ENCODE data around the gene LPP.
A peak's percentile ranks its signal among the peaks of the same experiment; 100 is the strongest.

LPP gene

DNA sequence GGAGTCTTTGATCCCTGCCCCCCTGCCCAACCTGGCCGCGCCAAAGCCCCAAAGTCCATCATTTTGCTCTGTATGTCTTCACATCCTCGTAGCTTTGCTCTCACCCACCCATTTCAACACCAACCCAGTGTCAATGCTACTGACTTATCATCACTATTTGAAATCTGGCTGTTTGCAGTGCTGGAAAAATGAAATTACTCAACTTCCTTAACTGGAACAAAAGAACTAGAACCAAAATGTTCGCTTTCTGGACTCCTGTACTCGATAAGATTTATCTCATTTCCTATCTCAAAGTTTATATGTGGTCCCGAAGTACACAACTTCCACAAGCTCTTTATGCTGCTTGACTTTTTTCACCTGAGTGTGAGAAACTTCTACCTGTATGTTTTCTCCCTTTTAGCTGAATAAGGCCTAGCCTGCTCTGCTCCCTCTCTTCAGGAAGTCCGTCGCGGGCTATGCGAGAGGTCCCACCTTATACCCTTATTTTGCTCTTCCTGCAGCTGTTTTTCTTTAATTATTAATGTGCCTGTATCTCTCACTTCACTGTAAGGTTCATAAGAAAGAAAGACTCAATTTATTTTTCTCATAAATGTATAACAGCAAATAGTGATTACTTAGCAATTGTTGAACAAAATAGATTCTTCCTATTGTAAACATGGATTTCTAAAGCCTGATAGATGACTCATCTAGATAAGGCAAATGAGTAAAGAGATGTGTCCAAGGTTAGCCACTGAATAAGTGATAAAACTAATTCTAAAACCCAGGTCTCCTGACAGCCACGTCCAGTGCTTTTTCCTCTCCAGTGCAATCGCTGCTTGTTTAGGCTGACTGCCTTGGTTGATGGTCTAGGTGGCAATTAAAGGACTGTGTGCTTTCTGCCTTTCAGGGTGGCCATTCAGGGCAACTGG is 553.7 kb downstream of the LPP start:
- no peak for DNase-seq (ENCODE audit: low read depth)

DNA sequence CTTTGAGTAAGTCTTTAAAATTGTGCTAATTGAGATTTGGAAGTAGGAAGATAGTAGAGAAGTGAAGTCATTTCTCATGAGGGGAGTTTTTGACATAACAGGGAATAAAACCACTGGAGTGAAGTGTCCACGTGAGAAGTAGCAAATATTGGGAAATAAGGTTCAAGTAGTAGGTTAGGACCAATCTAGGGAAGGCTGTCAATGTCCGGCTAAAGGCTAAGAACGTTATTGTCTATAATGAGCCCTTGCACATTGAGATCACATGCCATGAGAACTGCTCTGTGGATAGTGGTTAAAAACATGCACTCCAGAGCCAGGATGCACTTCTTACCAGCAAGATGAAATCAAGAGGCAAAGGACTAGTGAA is 557.9 kb downstream of the LPP start:
- DNase-seq (ENCODE audit: low read depth) = no peak

GRCh38 chr3:188712248-188712924 is 558.4 kb downstream of the LPP start:
- DNase-seq (ENCODE audit: low read depth) = no peak

DNA sequence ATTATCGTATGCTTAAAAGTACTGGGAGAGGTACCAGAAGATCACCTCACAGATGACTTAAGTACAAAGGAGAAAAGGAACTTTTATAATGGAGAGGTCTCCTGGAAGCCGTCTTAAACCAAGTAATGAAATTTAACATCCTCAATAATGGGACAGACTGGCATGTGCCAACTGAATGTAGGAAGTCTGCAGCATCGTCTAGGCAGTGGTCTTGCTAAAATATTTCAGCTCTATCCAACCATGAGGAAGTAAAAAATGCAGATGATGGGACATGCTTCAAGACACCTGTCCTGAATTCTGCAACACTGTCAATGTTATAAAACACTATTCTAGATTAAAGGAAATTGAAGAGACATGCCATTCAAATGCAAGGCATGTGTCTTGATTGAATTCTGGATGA is 559.0 kb downstream of the LPP start:
- DNase-seq (ENCODE audit: low read depth) = no peak

- no peak for DNase-seq (ENCODE audit: low read depth)
These were observed 565.6 kb downstream of the LPP start for GRCh38 chr3:188719545-188719944.

GRCh38 chr3:188720215-188720614 is 566.3 kb downstream of the LPP start:
- DNase-seq (ENCODE audit: low read depth) = no peak

DNA sequence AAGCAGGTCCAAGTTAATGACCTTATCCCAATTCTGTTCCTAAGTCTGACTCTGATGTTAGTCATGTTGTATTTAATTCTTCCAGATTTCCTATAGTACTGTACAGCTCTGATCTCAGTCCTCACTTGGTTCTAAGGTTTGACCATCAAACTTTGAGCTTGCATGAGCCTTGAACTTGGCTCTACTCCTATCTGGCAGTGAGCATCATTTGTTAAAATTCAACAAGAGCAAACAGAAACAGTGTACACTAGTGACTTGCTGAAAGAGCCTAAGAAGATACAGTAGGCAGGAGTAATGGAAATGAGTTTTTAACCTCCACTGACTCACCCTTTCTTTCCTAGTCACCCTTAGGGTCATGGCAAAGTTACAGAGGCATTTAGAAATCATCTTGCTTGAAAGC is 566.7 kb downstream of the LPP start:
- DNase-seq (ENCODE audit: low read depth) = peak; percentile 15

- no peak for DNase-seq (ENCODE audit: low read depth)
These were observed 567.4 kb downstream of the LPP start for GRCh38 chr3:188721312-188721711.

DNA sequence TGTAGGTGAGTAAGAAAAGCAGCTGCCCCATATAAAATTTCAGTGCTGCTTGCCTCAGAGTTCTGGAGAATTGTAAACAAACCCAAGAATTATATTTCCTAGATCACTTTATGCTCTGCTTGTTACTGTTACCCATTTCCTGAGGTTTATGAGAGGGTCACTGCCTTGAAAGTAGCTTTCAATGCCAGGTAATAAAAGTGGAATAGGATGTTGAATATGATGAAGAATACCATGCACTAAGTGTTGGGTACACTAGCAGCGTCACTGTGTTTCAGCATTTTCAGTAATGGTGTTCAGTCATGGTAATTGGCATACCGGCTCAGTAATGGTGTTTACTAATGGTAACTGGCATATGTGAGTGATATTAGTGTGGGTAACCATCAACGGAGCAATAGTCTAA is 568.0 kb downstream of the LPP start:
- DNase-seq (ENCODE audit: low read depth) = no peak

GRCh38 chr3:188722963-188723362 is 569.0 kb downstream of the LPP start:
- no peak for DNase-seq (ENCODE audit: low read depth)

GRCh38 chr3:188727052-188727451 is 573.1 kb downstream of the LPP start:
- no peak for DNase-seq (ENCODE audit: low read depth)

DNA sequence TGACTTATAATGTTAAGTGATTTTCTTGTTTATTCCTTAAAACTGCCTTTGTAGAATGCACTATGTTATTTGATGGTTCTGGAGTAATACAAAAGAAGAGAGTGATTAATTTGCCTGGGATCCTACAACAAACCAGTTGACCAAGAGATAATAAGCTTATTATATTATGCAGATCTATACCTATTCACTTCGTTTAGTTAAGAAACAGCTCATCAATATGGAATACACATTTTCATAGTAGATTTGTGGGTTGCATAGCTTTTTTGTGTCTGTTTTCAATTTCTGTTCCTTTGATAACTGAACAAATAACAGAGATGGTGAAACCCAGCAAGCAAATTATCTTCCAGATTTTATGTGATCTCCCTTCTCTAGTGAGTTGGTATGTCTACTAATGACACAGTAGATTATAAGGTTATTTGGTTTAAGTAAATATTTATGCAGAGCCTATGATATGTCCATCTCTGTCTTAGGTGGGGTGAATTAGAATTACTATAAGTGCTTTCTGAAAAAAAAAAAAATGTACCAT is 574.5 kb downstream of the LPP start:
- no peak for DNase-seq (ENCODE audit: low read depth)

DNA sequence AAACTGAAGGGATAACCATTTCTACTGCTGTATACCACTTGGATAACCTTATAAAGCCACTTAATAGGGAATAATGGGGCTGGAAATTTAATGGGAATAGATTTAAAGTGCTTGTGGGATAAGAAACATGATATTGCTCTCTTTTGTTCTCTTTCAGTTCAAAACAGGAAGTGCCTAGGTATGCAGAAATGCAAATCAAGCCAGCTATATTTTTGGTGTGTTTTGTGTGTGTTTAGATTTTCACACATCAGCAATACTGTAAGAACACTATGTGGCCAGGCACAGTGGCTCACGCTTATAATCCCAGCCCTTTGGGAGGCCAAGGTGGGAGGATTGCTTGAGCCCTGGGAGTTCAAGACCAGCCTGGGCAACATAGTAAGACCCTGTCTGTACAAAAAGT is 575.5 kb downstream of the LPP start:
- DNase-seq (ENCODE audit: low read depth) = no peak

DNA sequence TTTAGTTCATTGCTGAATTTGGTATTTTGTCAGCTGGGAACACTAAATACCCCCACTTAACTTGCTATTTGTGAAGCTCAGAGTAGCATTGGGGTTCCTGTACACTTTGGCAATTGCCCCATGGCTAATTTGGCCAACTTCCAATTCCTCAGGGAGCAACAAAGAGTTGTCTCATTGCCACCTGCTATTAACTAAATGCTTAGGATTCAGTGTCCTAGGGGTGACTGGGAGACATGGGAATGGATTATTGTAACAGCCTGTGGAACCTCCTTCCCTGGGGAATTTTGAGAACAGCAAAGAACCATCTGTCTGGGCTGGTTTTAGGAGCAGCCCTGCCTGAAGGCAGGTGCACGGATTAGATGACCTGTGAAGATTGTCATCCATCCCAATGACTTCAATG is 580.4 kb downstream of the LPP start:
- no peak for DNase-seq (ENCODE audit: low read depth)

- no peak for DNase-seq (ENCODE audit: low read depth)
These were observed 585.6 kb downstream of the LPP start for GRCh38 chr3:188739511-188739910.

GRCh38 chr3:188740010-188740409 is 586.1 kb downstream of the LPP start:
- DNase-seq (ENCODE audit: low read depth) = no peak

- DNase-seq (ENCODE audit: low read depth) = no peak
These were observed 589.0 kb downstream of the LPP start for GRCh38 chr3:188742755-188743550.

DNA sequence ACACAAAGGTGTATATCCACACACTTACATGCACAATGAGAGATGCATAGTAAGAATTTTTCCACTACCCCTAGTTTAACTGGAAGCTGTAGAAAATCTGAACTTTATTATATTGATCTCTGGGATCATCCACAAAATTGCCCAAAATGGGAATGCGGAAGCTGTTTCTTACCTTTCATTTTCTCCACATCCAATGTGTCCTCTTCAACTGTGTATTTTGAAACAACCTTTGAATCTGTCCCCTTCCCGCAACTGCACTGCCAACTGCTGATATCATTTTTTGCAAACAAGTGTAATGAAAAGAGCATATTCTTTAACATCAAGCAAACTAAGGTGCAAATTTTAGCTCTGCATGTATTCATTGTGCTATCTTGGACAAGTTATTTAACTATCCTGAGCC is 590.2 kb downstream of the LPP start:
- DNase-seq (ENCODE audit: low read depth) = no peak

- DNase-seq (ENCODE audit: low read depth) = no peak
These were observed 591.1 kb downstream of the LPP start for GRCh38 chr3:188745031-188745430.

GRCh38 chr3:188746291-188746783 is 592.4 kb downstream of the LPP start:
- no peak for DNase-seq (ENCODE audit: low read depth)

DNA sequence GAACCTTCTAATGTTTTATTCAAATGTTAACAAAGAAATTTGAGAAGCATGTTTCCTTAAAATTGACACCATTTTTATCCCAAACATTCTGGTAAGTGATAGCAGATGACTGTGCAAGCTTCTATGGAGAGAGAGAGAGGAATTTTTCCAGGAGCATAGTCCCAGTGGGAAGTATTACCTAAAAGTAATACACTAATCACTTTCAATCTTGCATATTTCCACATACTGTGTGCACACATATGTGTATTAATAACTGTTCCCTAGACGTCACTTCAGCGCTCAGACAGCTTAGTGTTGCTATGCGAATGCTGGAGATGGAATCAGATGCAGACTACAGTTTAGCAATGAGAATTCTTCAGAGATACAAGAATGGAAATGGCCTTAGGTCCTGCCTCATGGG is 593.5 kb downstream of the LPP start:
- no peak for DNase-seq (ENCODE audit: low read depth)

- DNase-seq (ENCODE audit: low read depth) = no peak
These were observed 595.2 kb downstream of the LPP start for GRCh38 chr3:188749010-188749617.

Data from GM04504 (cell line).